Measurements from ENCODE around the gene FAM76A. TPM values are rescaled to one million over a fixed set of nuclear protein-coding genes. Genes with fewer than 3 reads are reported as not detected.

FAM76A gene
- total and polyA plus RNA-seq, 9 of the 15 experiments (the other 6 are each of a cell fraction or from before 2014, with no cell fraction given): 9.5 to 14.6 (median 11.4) TPM

GRCh38 chr1:27772932-27773825 lies 47.4 kb downstream of the FAM76A start, which contains the start of gene STX12 (continued):
- TF ChIP-seq NR4A1 (CRISPR knock-in tag; IDR thresholded peaks at IDR 0.05): no peak
- TF ChIP-seq NR4A1 (tag; IDR thresholded peaks at IDR 0.05): no peak
- no peak for TF ChIP-seq KAT8 (IDR thresholded peaks at IDR 0.05; ENCODE audit: low read depth)
- peak; percentile 93 for TF ChIP-seq RFX1 (IDR thresholded peaks at IDR 0.05)
- no peak for TF ChIP-seq IRF9 (tag; IDR thresholded peaks at IDR 0.05)
- TF ChIP-seq, protein P1, sequence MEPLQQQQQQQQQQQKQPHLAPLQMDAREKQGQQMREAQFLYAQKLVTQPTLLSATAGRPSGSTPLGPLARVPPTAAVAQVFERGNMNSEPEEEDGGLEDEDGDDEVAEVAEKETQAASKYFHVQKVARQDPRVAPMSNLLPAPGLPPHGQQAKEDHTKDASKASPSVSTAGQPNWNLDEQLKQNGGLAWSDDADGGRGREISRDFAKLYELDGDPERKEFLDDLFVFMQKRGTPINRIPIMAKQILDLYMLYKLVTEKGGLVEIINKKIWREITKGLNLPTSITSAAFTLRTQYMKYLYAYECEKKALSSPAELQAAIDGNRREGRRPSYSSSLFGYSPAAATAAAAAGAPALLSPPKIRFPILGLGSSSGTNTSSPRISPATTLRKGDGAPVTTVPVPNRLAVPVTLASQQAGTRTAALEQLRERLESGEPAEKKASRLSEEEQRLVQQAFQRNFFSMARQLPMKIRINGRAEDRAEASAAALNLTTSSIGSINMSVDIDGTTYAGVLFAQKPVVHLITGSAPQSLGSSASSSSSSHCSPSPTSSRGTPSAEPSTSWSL (CRISPR knock-in tag; IDR thresholded peaks at IDR 0.05; ENCODE audit: borderline replicate concordance): no peak
- TF ChIP-seq HMBOX1 (IDR thresholded peaks at IDR 0.05): no peak
- TF ChIP-seq RHOXF2B (CRISPR knock-in tag; conservative IDR thresholded peaks at IDR 0.05): no peak
- no peak for TF ChIP-seq PRDM10 (IDR thresholded peaks at IDR 0.05; ENCODE audit: partially characterized antibody)
- TF ChIP-seq UBTF (IDR thresholded peaks at IDR 0.05; ENCODE audit: borderline replicate concordance in 1 of 2, low read depth in 2 of 2, low read length in 2 of 2): peak; percentile 9 to 67; a peak in 2 of 4 replicates
- TF ChIP-seq THRA (IDR thresholded peaks at IDR 0.05): no peak
- TF ChIP-seq ZNF408 (CRISPR knock-in tag; IDR thresholded peaks at IDR 0.05; ENCODE audit: low read depth): no peak
- TF ChIP-seq ZNF507 (tag; conservative IDR thresholded peaks at IDR 0.05): no peak

All from K562 (cell line).